Activated T-helper 17 cell treated with anti-CD3 and anti-CD28 coated beads, Interleukin-2, amount 50 U/mL, for 72 hours (primary cell): Measurements from ENCODE around the gene HEG1. TPM values are rescaled to one million over a fixed set of nuclear protein-coding genes. Genes with fewer than 3 reads are reported as not detected.

ENCODE experiments used
- ATAC-seq: fragments of 150-1000 bp; cut with Tn5 transposase; replicated peaks from 2 replicates; pipeline ENCODE4 v1.10.0; 2021; ENCODE audit warnings: mild to moderate bottlenecking, moderate library complexity
- H3K27ac Mint-ChIP-seq: one replicate; pipeline ENCODE4 v1.8.0; 2022; ENCODE audit warnings: mixed read lengths
- H3K27me3 Mint-ChIP-seq: one replicate; pipeline ENCODE4 v1.8.0; 2022; ENCODE audit warnings: mixed read lengths
- H3K36me3 Mint-ChIP-seq: one replicate; pipeline ENCODE4 v1.8.0; 2022; ENCODE audit warnings: low read depth, mild to moderate bottlenecking, mixed read lengths
- H3K4me1 Mint-ChIP-seq: one replicate; pipeline ENCODE4 v1.8.0; 2022; ENCODE audit warnings: mixed read lengths
- H3K4me3 Mint-ChIP-seq: one replicate; pipeline ENCODE4 v1.8.0; 2022; ENCODE audit warnings: mild to moderate bottlenecking, mixed read lengths
- H3K9me3 Mint-ChIP-seq: one replicate; pipeline ENCODE4 v1.8.0; 2022; ENCODE audit warnings: mixed read lengths
- total RNA-seq, 2 donors: library from RNA; stranded (reverse); gene quantifications; one replicate each; pipeline ENCODE4 v1.2.3, GENCODE V29; 2022

Gene HEG1
- total RNA-seq, 2 donors from 2014 or later, result 4.6 to 5.5 TPM

- Mint-ChIP-seq H3K4me1 (no peaks in the 10 kb centered on the region), H3K36me3 (peaks cover 90% of the 10 kb centered on the region), H3K9me3 (no peaks in the 10 kb centered on the region), H3K27me3 (no peaks in the 10 kb centered on the region), H3K4me3 (no peak overlapping the region), H3K27ac (no peak overlapping the region)
- ATAC-seq, result no peak
Observed at GRCh38 chr3:125002414-125003368, 53.1 kb downstream of the HEG1 start.

GRCh38 chr3:125001557-125002413, 54.0 kb downstream of the HEG1 start:
- Mint-ChIP-seq H3K4me3 (no peak overlapping the region), H3K4me1 (no peaks in the 10 kb centered on the region), H3K27ac (no peak overlapping the region), H3K27me3 (no peaks in the 10 kb centered on the region), H3K36me3 (peaks cover 92% of the 10 kb centered on the region), H3K9me3 (no peaks in the 10 kb centered on the region)
- no peak for ATAC-seq

DNA sequence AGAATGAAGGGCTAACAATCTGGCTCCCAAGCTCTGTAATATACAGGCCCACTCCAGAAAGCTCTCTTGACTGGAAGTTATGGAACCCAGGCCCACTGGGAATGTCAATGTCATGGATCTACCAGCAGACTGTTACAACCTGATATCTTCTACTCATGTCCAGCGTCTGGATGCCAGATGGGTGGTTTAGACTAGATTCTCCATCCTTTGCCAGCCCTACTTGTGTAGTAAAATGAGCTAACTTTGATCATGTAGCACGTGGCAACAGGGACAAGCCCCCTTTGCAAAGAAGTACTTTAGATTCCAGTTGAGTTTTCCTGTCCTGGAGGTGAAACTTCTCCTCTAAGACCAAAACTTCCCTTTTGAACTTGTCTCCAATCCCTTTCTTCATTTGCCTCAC, 55.1 kb downstream of the HEG1 start:
- Mint-ChIP-seq H3K36me3 (peaks cover 94% of the 10 kb centered on the region), H3K4me3 (no peak overlapping the region), H3K27ac (no peak overlapping the region), H3K9me3 (no peaks in the 10 kb centered on the region), H3K27me3 (no peaks in the 10 kb centered on the region), H3K4me1 (no peaks in the 10 kb centered on the region)
- ATAC-seq, result no peak

- H3K27me3 Mint-ChIP-seq, result no peaks in the 10 kb centered on the region
- no peak overlapping the region for H3K4me3 Mint-ChIP-seq
- H3K36me3 Mint-ChIP-seq, result peaks cover 94% of the 10 kb centered on the region
- no peaks in the 10 kb centered on the region for H3K9me3 Mint-ChIP-seq
- no peak for ATAC-seq
- H3K4me1 Mint-ChIP-seq, result no peaks in the 10 kb centered on the region
- no peak overlapping the region for H3K27ac Mint-ChIP-seq
Observed at GRCh38 chr3:124999897-125000435, 55.8 kb downstream of the HEG1 start.

DNA sequence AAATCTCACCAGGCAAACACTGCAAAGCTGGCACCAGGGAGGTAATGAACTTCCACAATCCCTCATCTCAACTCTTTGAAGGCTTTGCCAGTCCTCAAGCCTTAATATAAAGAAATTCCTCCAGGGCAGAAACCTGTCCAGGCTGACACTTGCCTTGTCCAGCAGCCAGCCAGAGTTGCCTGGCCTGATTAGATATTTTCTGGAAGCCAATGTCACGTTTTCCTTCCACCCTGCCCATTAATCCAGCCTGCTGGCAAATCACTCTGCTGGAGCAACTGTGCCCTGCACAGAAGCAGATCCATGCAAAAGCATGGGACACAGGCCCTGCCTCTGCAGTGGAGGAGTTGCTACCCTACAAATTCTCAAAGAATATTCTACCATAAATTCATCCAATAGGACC, 56.5 kb downstream of the HEG1 start:
- no peaks in the 10 kb centered on the region for H3K27me3 Mint-ChIP-seq
- H3K36me3 Mint-ChIP-seq, result peaks cover 91% of the 10 kb centered on the region
- ATAC-seq, result no peak
- no peak overlapping the region for H3K4me3 Mint-ChIP-seq
- no peaks in the 10 kb centered on the region for H3K4me1 Mint-ChIP-seq
- H3K9me3 Mint-ChIP-seq, result no peaks in the 10 kb centered on the region
- H3K27ac Mint-ChIP-seq, result no peak overlapping the region

DNA sequence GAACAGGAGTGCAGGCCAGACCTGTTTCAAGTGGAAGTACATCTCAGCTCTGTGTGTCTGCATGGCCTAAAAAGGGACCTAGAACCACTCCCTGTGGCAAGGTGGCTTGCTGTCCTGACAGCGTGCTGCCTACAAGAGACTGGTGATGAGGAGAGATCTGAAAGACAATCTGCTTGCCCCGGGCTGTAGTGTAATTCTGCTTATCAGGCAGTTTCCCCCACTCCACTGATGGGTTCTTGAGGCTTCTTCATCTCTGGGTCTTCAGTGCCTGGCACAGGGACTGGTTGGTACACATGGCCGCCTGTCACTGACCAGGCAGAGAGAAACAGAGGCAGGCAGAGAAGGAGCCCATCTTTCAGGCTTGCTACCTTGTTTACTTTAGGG, 57.6 kb downstream of the HEG1 start:
- no peaks in the 10 kb centered on the region for H3K4me1 Mint-ChIP-seq
- H3K27me3 Mint-ChIP-seq, result no peaks in the 10 kb centered on the region
- peaks cover 92% of the 10 kb centered on the region for H3K36me3 Mint-ChIP-seq
- no peaks in the 10 kb centered on the region for H3K9me3 Mint-ChIP-seq
- H3K4me3 Mint-ChIP-seq, result no peak overlapping the region
- ATAC-seq, result no peak
- H3K27ac Mint-ChIP-seq, result no peak overlapping the region

DNA sequence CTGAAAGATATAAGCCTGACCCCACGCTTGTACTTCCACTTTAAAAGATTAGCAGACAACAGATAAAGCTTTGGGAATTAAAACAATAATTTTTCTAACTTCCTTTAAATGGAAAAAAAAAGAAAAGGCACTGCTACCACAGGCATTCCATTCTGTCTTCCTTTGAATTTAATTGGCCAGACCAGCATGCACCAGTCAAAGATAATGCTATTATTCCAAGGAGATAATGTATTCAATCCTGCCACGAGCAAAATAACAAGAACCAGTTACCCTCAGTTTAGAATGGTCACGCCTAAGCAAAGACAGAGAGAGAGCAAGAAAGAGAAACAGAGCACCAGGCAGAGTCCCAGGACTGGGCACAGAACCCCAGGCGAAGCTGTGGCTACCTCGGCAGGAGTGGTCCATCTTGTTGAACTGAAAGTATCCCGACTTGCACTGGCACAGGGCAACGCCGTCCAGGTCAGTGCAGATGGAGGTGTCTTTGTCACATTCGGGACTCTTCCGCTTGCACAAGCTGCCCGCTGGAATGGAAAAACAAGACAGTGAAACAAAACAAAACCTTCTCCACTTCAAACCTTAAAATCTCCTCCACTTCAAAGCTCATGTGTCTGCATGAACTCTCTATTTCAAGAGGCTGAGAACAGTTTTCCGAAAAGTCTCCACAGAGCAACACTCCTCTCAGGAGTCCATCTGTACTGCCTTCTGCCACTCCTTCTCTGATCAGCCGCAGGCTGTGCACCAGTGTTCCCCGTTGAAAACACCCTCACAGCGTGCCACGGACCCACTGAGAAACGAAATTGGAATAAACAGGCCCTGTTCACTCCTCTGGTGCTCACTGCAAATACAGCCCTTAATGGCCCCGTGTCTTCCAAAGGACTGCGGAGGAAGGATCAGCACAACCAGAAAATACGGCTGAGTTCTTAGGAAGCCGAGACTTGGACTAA, 58.2 kb downstream of the HEG1 start:
- H3K36me3 Mint-ChIP-seq, result peaks cover 85% of the 10 kb centered on the region
- no peaks in the 10 kb centered on the region for H3K9me3 Mint-ChIP-seq
- peak overlapping the region; percentile 52 for H3K27ac Mint-ChIP-seq
- H3K4me3 Mint-ChIP-seq, result no peak overlapping the region
- H3K27me3 Mint-ChIP-seq, result no peaks in the 10 kb centered on the region
- ATAC-seq, result no peak
- no peaks in the 10 kb centered on the region for H3K4me1 Mint-ChIP-seq

DNA sequence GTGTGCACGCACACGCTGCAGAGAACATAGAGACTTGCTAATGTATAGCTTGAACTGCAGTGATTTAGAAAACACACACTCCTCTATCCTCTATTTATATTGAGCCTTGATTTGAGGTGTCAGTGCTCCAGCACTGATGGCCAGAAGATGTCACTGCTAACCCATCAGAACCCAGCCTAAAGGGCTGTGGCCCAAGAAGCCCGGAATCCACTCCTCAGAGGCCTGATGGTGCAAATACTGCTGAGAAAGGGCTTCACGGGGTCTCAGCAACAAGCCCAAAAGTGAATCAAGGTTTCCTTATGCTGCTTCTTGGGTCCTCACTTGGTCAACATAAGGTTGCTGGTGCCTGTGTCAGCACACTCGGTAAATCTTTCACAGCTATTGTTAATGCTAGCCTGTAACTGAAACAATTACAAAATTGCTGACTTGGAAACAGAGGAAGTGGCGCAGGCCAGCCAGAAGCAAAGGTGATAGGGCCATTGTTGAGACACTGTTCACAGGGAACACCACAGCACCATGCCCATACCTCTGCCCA, 60.3 kb downstream of the HEG1 start:
- no peaks in the 10 kb centered on the region for H3K9me3 Mint-ChIP-seq
- H3K4me1 Mint-ChIP-seq, result no peaks in the 10 kb centered on the region
- H3K4me3 Mint-ChIP-seq, result no peak overlapping the region
- H3K36me3 Mint-ChIP-seq, result peaks cover 76% of the 10 kb centered on the region
- ATAC-seq, result peak; percentile 74
- no peak overlapping the region for H3K27ac Mint-ChIP-seq
- H3K27me3 Mint-ChIP-seq, result no peaks in the 10 kb centered on the region

DNA sequence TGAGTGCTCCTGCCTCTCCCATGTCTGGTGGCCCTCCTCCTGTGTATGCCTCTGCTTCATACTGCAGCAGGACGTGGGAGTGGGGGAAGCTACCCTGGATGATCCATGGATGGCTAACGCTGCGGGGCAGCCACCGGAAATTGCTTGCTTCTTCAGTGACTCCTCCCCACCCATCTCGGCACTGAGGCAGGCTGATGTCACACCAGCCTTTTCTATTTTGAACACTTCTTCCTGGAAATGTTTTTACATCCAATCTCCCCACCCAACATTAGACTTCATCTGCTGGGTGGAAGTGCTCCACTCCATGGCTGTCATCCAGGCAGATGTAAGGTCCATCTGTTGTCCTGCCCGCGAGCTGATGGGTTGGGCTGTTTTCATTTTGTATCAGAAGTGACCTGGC, 62.3 kb downstream of the HEG1 start:
- Mint-ChIP-seq H3K9me3 (no peaks in the 10 kb centered on the region), H3K27me3 (no peaks in the 10 kb centered on the region), H3K27ac (no peak overlapping the region), H3K4me3 (no peak overlapping the region), H3K36me3 (peaks cover 77% of the 10 kb centered on the region), H3K4me1 (no peaks in the 10 kb centered on the region)
- no peak for ATAC-seq

- H3K27me3 Mint-ChIP-seq, result no peaks in the 10 kb centered on the region
- no peak for ATAC-seq
- no peak overlapping the region for H3K27ac Mint-ChIP-seq
- no peaks in the 10 kb centered on the region for H3K4me1 Mint-ChIP-seq
- H3K9me3 Mint-ChIP-seq, result no peaks in the 10 kb centered on the region
- H3K4me3 Mint-ChIP-seq, result no peak overlapping the region
- peaks cover 73% of the 10 kb centered on the region for H3K36me3 Mint-ChIP-seq
Observed at GRCh38 chr3:124992041-124992440, 63.8 kb downstream of the HEG1 start.

- no peaks in the 10 kb centered on the region for H3K27me3 Mint-ChIP-seq
- H3K36me3 Mint-ChIP-seq, result peaks cover 64% of the 10 kb centered on the region
- H3K4me1 Mint-ChIP-seq, result no peaks in the 10 kb centered on the region
- H3K27ac Mint-ChIP-seq, result no peak overlapping the region
- no peaks in the 10 kb centered on the region for H3K9me3 Mint-ChIP-seq
- no peak for ATAC-seq
- H3K4me3 Mint-ChIP-seq, result no peak overlapping the region
Observed at GRCh38 chr3:124986192-124987143, 69.3 kb downstream of the HEG1 start.

GRCh38 chr3:124985349-124985748, 70.4 kb downstream of the HEG1 start:
- Mint-ChIP-seq H3K27me3 (no peaks in the 10 kb centered on the region), H3K4me3 (no peak overlapping the region), H3K4me1 (no peaks in the 10 kb centered on the region), H3K36me3 (peaks cover 54% of the 10 kb centered on the region), H3K9me3 (no peaks in the 10 kb centered on the region), H3K27ac (no peak overlapping the region)
- no peak for ATAC-seq

DNA sequence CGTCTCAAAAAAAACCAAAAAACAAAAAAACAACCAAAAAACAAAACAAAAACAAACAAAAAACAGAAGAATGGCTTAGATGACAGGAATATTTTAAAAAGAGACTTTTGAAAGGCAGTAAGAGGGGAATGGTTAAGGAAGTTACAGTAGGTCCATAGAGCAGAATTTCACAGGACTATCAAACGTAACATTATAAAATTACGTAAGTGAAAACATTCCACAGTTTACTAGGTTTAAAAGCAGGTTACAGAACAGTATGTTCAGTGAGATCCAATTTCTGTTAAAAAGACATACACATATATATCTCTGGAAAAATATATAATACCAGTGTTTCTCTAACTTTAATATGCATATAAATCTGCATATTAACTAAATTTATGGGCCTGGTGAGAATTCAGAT, 71.0 kb downstream of the HEG1 start:
- no peak for ATAC-seq
- Mint-ChIP-seq H3K4me1 (no peaks in the 10 kb centered on the region), H3K9me3 (no peaks in the 10 kb centered on the region), H3K27ac (no peak overlapping the region), H3K4me3 (no peak overlapping the region), H3K27me3 (no peaks in the 10 kb centered on the region), H3K36me3 (peaks cover 48% of the 10 kb centered on the region)
